Suprapubic skin (tissue), 4 donors: Measurements from ENCODE around the gene TXNDC17.

Experiments
- EP300 ChIP-seq: sonication (generic); formaldehyde crosslinking; IDR thresholded peaks from one replicate; pipeline ENCODE4 v1.6.1; 2017; ENCODE audit warnings: antibody characterized with exemption
- POLR2A ChIP-seq, 2 donors: fragments of 450-650 bp; IDR thresholded peaks; one replicate each; pipeline ENCODE4 v1.6.1; 2017; ENCODE audit warnings: antibody characterized with exemption in 2 of 2, mild to moderate bottlenecking in 2 of 2, moderate library complexity in 2 of 2
- POLR2AphosphoS5 ChIP-seq, 3 donors: sonication (generic); formaldehyde crosslinking; IDR thresholded peaks; one replicate each; pipeline ENCODE4 v1.6.1; 2017; ENCODE audit warnings: antibody characterized with exemption in 3 of 3
- TF ChIP-seq, protein P1 (sequence below), 2 donors: fragments of 200-600 bp in 1 of 2; fragments of 450-650 bp in 1 of 2; sonication (generic) in 1 of 2; IDR thresholded peaks; one replicate each; pipeline ENCODE4 v1.5.1; 2016 to 2019; ENCODE audit warnings: antibody characterized with exemption in 2 of 2, mild to moderate bottlenecking in 1 of 2, moderate library complexity in 1 of 2

DNA sequence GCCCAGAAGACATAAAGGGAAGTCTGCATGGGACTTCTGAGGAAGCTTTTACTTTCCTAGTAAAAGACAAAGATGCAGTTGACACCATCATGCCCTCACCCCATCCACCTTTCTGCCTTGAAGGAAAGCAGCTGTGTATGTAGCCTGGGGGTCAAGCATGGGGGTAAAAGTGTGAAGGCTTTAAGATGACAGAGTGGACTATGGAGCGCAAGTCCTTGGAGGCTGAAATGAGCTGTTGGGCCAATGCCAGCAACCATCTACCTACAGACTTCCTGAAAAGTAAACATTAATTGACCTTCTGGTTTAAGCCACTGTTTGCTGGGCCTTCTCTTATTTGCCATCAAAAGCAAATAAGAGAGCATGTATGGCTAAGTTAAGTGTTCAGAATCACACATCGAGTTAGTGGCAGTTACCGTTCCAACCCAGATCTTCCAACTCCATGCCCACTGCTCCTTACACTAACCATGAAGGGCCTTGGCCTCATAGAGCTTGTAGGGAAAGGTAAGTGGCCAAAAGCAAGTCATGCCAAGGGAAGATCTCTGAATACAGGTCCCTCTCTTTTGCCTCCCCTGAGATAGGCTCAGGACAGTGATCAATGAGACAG is 42.3 kb downstream of the TXNDC17 start:
- TF ChIP-seq POLR2A (IDR thresholded peaks at IDR 0.05), result no peak
- TF ChIP-seq, protein P1, sequence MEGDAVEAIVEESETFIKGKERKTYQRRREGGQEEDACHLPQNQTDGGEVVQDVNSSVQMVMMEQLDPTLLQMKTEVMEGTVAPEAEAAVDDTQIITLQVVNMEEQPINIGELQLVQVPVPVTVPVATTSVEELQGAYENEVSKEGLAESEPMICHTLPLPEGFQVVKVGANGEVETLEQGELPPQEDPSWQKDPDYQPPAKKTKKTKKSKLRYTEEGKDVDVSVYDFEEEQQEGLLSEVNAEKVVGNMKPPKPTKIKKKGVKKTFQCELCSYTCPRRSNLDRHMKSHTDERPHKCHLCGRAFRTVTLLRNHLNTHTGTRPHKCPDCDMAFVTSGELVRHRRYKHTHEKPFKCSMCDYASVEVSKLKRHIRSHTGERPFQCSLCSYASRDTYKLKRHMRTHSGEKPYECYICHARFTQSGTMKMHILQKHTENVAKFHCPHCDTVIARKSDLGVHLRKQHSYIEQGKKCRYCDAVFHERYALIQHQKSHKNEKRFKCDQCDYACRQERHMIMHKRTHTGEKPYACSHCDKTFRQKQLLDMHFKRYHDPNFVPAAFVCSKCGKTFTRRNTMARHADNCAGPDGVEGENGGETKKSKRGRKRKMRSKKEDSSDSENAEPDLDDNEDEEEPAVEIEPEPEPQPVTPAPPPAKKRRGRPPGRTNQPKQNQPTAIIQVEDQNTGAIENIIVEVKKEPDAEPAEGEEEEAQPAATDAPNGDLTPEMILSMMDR (IDR thresholded peaks at IDR 0.05), result no peak
- TF ChIP-seq EP300, result no peak
- no peak for TF ChIP-seq POLR2AphosphoS5 (IDR thresholded peaks at IDR 0.05)
